ENCODE results near the gene MLLT3. TPM values are rescaled to one million over a fixed set of nuclear protein-coding genes. Genes with fewer than 3 reads are reported as not detected.

MLLT3 gene
- total RNA-seq, 1 experiment from 2014 or later, result 21.6 TPM

DNA sequence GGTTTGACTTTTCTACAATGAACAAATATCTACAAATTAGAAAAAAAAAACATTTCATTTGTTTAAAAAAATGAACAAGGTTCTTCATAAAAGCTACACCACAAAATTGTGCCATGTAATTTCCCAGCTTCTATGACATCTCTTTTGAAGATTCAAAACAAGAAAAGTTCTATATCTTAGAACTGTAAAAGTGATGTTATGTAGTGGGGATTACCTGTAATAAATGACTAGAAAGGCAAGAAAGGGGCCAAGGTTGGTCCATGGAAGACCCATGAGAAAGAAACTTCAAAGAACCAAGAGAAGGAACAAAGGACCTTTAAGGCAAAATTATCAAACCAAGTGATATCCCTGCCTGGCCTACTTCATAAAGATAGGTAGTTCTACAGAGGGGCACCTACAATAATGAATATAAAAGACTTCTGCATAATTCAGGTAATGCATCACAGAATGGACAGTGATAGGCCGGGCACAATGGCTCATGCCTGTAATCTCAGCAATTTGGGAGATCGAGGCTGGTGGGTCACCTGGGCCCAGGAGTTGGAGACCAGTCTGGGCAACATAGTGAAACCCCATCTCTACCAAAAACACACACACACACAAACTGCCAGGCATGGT is 7.6 kb downstream of the MLLT3 start:
- H2AFZ ChIP-seq, result no peak overlapping the region
- H3K4me3 ChIP-seq, result no peak overlapping the region
- peaks cover 43% of the 10 kb centered on the region for H3K4me1 ChIP-seq (replicated peaks; ENCODE audit: insufficient read depth)
- H3K27ac ChIP-seq, result no peak overlapping the region
- TF ChIP-seq, protein P1, sequence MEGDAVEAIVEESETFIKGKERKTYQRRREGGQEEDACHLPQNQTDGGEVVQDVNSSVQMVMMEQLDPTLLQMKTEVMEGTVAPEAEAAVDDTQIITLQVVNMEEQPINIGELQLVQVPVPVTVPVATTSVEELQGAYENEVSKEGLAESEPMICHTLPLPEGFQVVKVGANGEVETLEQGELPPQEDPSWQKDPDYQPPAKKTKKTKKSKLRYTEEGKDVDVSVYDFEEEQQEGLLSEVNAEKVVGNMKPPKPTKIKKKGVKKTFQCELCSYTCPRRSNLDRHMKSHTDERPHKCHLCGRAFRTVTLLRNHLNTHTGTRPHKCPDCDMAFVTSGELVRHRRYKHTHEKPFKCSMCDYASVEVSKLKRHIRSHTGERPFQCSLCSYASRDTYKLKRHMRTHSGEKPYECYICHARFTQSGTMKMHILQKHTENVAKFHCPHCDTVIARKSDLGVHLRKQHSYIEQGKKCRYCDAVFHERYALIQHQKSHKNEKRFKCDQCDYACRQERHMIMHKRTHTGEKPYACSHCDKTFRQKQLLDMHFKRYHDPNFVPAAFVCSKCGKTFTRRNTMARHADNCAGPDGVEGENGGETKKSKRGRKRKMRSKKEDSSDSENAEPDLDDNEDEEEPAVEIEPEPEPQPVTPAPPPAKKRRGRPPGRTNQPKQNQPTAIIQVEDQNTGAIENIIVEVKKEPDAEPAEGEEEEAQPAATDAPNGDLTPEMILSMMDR (conservative IDR thresholded peaks at IDR 0.05), result no peak
- no peak for TF ChIP-seq EZH2 (IDR thresholded peaks at IDR 0.05; ENCODE audit: low read depth)
- ChIA-PET POLR2A (ENCODE audit: unreplicated experiment) (no interaction called here), CTCF (no interaction called here)
- no peaks in the 10 kb centered on the region for H3K36me3 ChIP-seq (ENCODE audit: low read depth)
- DNase-seq, result no peak
- no peaks in the 10 kb centered on the region for H3K9me3 ChIP-seq (ENCODE audit: insufficient read depth, low read depth)
- peaks cover 23% of the 10 kb centered on the region for H3F3A ChIP-seq (ENCODE audit: insufficient read depth, low read depth)
- no peaks in the 10 kb centered on the region for H3K9me2 ChIP-seq (ENCODE audit: insufficient read depth)
- no TSS peak for BruUV-seq (replicated peaks)
- intact Hi-C loops (cut with micrococcal nuclease; ENCODE audit: unreplicated experiment), result no loop called here
- H4K20me1 ChIP-seq (ENCODE audit: insufficient read depth), result no peaks in the 10 kb centered on the region
- H3K27me3 ChIP-seq (ENCODE audit: insufficient read depth, low read depth), result no peaks in the 10 kb centered on the region
- H3K79me2 ChIP-seq (ENCODE audit: low read depth), result 0 out of 2 replicates have a peak, but pooled peaks cover 6% of the 10 kb centered on the region
- H3K4me2 ChIP-seq, result no peak overlapping the region

DNA sequence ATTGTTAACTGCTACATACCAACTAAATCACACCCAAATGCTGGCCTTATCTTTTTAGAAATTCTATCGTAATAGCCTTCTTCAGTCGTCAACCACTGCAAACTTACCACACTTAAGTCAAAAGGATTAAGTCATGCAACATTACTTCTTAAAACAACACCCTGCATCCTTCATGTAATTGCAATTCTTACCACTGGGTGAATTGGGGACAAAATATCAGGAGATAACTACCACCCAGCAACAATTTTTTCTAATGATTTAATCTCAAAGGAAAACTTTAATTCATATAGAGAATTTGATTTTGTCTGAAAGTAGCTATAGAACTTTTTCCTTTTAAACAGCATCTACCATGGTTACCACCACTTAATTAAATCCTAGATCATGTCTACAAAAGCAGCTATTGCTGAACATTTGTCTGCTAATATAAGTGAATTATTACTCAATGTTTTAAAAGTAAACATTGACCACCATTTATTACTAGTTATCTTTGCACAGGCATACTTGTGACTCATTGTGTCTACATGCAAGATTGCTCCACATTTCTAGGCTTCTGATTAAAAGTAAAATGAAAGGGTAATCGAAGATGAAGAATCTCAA is 10.5 kb downstream of the MLLT3 start:
- intact Hi-C loops (cut with micrococcal nuclease; ENCODE audit: unreplicated experiment), result no loop called here
- Histone ChIP-seq H3K4me3 (peak overlapping the region; percentile 8; the same call in 1 of the 2 replicates), H3K27ac (peak overlapping the region; percentile 52)

DNA sequence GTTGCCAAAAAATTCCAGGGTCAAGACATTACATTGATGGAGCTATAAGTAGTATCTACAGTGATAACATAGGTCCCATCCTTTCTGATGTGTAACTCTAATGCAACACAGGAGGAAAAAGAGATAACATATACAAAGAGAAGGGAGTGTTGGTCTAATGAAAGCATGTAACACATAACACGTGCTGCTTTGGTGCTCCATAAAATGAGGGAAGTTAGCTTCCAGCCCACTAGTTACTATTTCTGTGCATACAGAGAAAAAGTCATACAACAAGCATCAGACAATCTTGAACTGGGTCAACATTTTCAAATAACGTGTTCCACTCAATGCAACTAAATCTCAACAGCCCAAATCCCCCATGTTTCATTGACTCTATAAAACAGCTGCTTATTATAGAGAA is 11.7 kb downstream of the MLLT3 start:
- Histone ChIP-seq H4K20me1 (ENCODE audit: insufficient read depth) (no peaks in the 10 kb centered on the region), H3K4me1 (replicated peaks; ENCODE audit: insufficient read depth) (peaks cover 24% of the 10 kb centered on the region), H3K36me3 (ENCODE audit: low read depth) (no peaks in the 10 kb centered on the region), H3K9me2 (ENCODE audit: insufficient read depth) (no peaks in the 10 kb centered on the region), H3K79me2 (ENCODE audit: low read depth) (no peaks in the 10 kb centered on the region; the same call in 1 of the 2 replicates), H2AFZ (no peak overlapping the region), H3F3A (ENCODE audit: insufficient read depth, low read depth) (peaks cover 14% of the 10 kb centered on the region), H3K4me2 (peak overlapping the region; percentile 65; the same call in 1 of the 2 replicates), H3K27ac (no peak overlapping the region), H3K27me3 (ENCODE audit: insufficient read depth, low read depth) (no peaks in the 10 kb centered on the region), H3K4me3 (no peak overlapping the region), H3K9me3 (ENCODE audit: insufficient read depth, low read depth) (no peaks in the 10 kb centered on the region)
- BruUV-seq (replicated peaks), result no TSS peak
- no peak for DNase-seq
- POLR2A ChIA-PET (ENCODE audit: unreplicated experiment), result no interaction called here
- CTCF ChIA-PET, result interaction anchor here (0.6 kb wide), 1 partner anchor 85 kb away, joined by 3 read pairs; no protein-coding TSS in a partner anchor
- intact Hi-C loops (cut with micrococcal nuclease; ENCODE audit: unreplicated experiment), result no loop called here
- no peak for TF ChIP-seq EZH2 (IDR thresholded peaks at IDR 0.05; ENCODE audit: low read depth)
- TF ChIP-seq, protein P1 (conservative IDR thresholded peaks at IDR 0.05), result no peak

More for the DNA sequence above, 10.5 kb downstream of the MLLT3 start:
- peak in 1 of 2 experiments; percentile 86 for DNase-seq
- POLR2A ChIA-PET (ENCODE audit: unreplicated experiment), result no interaction called here
- no peaks in the 10 kb centered on the region for H3K9me2 ChIP-seq (ENCODE audit: insufficient read depth)
- H3K36me3 ChIP-seq (ENCODE audit: low read depth), result no peaks in the 10 kb centered on the region
- peak overlapping the region; percentile 65 for H3K4me2 ChIP-seq
- no peaks in the 10 kb centered on the region for H3K27me3 ChIP-seq (ENCODE audit: insufficient read depth, low read depth)
- peaks cover 14% of the 10 kb centered on the region for H3F3A ChIP-seq (ENCODE audit: insufficient read depth, low read depth)
- no peaks in the 10 kb centered on the region for H4K20me1 ChIP-seq (ENCODE audit: insufficient read depth)
- no TSS peak for BruUV-seq (replicated peaks)
- TF ChIP-seq EZH2 (IDR thresholded peaks at IDR 0.05; ENCODE audit: low read depth), result no peak
- TF ChIP-seq, protein P1 (conservative IDR thresholded peaks at IDR 0.05), result peak; percentile 56
- no peaks in the 10 kb centered on the region; the same call in 1 of the 2 replicates for H3K79me2 ChIP-seq (ENCODE audit: low read depth)
- CTCF ChIA-PET, result no interaction called here
- H3K4me1 ChIP-seq (replicated peaks; ENCODE audit: insufficient read depth), result peaks cover 24% of the 10 kb centered on the region
- H3K9me3 ChIP-seq (ENCODE audit: insufficient read depth, low read depth), result no peaks in the 10 kb centered on the region
- no peak overlapping the region for H2AFZ ChIP-seq
